ENCODE results near the gene MYH7B. TPM values are rescaled to one million over a fixed set of nuclear protein-coding genes. Genes with fewer than 3 reads are reported as not detected.

The MYH7B gene
- total and polyA plus RNA-seq, 5 donors, result 43.3 to 134 (median 125) TPM

DNA sequence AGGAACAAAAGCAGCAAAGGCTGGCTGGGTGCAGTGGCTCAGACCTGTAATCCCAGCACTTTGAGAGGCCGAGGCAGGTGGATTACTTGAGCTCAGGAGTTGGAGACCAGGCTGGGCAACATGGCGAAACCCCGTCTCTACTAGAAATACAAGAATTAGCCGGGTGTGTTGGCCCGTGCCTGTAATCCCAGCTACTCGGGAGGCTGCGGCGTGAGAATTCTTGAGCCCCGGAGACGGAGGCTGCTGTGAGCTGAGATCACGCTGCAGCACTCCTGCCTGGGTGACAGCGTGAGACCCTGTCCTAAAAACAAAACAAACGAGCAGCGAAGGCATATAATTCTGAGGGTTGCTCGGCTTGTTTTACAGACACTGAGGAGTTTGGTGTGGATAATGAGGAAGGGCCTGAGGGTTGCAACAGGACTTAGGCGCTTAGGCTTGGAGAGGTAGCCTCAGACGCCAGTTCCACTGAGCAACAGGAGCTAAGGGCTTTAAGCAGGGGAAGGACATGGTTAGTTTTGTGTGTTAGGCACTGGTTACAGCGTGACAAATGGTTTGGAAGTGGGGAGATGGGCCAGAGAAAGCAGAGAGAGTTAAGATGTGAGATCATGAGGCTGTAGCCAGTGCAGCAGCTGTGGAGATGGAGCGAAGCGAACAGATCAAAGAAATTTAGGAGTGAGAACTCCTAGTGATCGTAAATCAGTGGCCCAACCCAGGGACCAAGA is 1.2 kb downstream of the MYH7B start:
- 86% methylated on average over 21 of the region's 21 CpGs for WGBS
- Histone ChIP-seq H3K27me3 (ENCODE audit: control insufficient read depth, insufficient read depth) (no peaks in the 10 kb centered on the region), H3K27ac (ENCODE audit: low read length) (no peak overlapping the region), H3K9me3 (ENCODE audit: control insufficient read depth, low read length) (no peaks in the 10 kb centered on the region), H3K4me3 (ENCODE audit: low read length) (no peak overlapping the region), H3K4me1 (ENCODE audit: control insufficient read depth, insufficient read depth, low read length) (no peaks in the 10 kb centered on the region)
- intact Hi-C loops (cut with DNase I), result loop anchor here in 2 of 4 donors (2.0 to 5.0 kb wide), 2 partner anchors 82 to 85 kb away; partner anchors contain the start of gene GGT7 (in 1 of the 2)
- no peak for DNase-seq
- no peak for ATAC-seq

- intact Hi-C loops (cut with DNase I), result no loop called here
- DNase-seq (no peak), ATAC-seq (no peak)
- Histone ChIP-seq H3K27me3 (ENCODE audit: control insufficient read depth, insufficient read depth) (no peaks in the 10 kb centered on the region), H3K27ac (ENCODE audit: low read length) (no peak overlapping the region), H3K4me3 (ENCODE audit: low read length) (no peak overlapping the region), H3K9me3 (ENCODE audit: control insufficient read depth, low read length) (no peaks in the 10 kb centered on the region), H3K4me1 (ENCODE audit: control insufficient read depth, insufficient read depth, low read length) (no peaks in the 10 kb centered on the region)
- 92% methylated on average over 5 of the region's 5 CpGs for WGBS
Measured at GRCh38 chr20:34964486-34964885, 8.8 kb downstream of the MYH7B start.

DNA sequence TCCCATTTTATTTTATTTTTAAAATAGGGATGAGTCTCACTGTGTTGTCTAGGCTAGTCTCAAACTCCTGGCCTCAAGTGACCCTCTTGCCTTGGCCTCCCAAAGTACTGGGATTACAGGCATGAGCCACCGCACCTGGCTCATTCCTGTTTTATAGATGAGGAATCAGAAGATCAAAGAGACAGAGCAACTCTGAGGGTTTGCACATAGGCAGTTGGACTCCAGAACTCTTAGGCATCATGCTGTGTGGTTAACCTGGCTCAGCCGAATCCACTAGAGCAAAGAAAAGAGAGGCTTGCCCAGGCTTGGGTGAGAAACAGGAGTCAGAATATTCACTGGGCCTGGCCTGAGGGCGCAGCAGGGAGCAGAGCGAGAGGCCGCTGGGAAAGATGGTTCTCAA is 9.4 kb downstream of the MYH7B start:
- WGBS, result 95% methylated on average over 5 of the region's 5 CpGs

DNA sequence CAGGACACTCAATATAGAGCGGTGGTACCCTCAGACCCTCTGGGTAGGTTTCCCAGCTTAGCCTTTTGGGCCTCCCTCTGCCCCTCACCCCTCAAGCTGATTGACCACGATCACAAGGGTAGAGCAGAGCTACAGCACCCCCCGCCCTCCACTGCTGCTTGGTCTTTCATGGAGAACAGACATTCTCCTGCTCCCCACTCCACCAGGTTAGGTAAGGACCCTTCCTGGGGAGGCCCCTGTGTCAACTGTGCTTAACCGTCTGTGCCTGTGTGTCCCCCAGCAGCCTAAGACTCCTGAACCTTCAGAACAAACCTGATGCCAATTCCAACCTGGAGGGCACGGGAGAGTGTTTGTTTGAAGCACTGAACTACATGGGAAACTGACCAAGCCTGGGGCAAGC is 11.8 kb downstream of the MYH7B start:
- intact Hi-C loops (cut with DNase I), result no loop called here
- Histone ChIP-seq H3K9me3 (ENCODE audit: control insufficient read depth, low read length) (no peaks in the 10 kb centered on the region), H3K4me1 (ENCODE audit: control insufficient read depth, insufficient read depth, low read length) (peaks cover 2% of the 10 kb centered on the region), H3K4me3 (ENCODE audit: low read length) (no peak overlapping the region), H3K27ac (ENCODE audit: low read length) (no peak overlapping the region), H3K27me3 (ENCODE audit: control insufficient read depth, insufficient read depth) (no peaks in the 10 kb centered on the region)
- DNase-seq (no peak), ATAC-seq (no peak)
- 88% methylated on average over 5 of the region's 5 CpGs for WGBS

More for the DNA sequence above, 9.4 kb downstream of the MYH7B start:
- ATAC-seq (no peak), DNase-seq (no peak)
- intact Hi-C loops (cut with DNase I), result no loop called here
- Histone ChIP-seq H3K9me3 (ENCODE audit: control insufficient read depth, low read length) (no peaks in the 10 kb centered on the region), H3K27me3 (ENCODE audit: control insufficient read depth, insufficient read depth) (no peaks in the 10 kb centered on the region), H3K4me3 (ENCODE audit: low read length) (no peak overlapping the region), H3K27ac (ENCODE audit: low read length) (no peak overlapping the region), H3K4me1 (ENCODE audit: control insufficient read depth, insufficient read depth, low read length) (peaks cover 1% of the 10 kb centered on the region)

DNA sequence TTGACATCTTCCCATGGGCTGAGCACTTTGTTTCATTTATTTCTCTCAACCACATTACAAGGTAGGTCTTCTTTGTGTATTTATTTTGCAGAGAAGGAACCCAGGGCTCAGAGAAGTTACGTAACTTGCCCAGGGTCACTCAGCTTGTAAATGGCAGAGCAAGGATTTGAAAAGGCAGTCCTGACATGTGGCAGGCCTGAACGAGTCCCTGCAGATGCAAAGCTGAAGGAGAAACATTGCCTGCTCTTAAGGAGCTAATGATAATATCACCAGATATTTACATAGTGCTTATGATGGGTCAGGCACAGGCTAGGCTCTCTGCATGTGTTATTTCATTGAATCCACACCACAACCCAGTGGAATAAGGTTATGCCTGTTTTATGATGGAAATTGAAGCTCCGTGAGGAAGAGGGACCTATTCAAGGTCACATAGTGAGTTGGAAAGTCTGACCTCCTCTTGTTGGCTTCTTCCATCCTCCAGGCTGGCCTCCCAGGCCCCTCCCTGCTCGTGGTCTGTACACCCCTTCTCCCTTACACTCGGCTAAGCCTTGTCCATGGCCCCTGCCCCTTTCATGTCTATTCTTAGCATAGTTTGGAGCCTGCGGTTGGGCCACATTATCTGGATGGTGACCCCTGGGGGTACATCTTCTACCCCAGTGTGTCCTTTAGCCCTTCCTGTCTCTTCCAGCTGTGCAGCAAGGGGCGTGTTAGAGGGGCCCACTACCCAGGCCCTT is 12.5 kb downstream of the MYH7B start:
- H3K27me3 ChIP-seq (ENCODE audit: control insufficient read depth, insufficient read depth), result no peaks in the 10 kb centered on the region
- H3K4me1 ChIP-seq (ENCODE audit: control insufficient read depth, insufficient read depth, low read length), result peaks cover 2% of the 10 kb centered on the region
- 64% methylated on average over 7 of the region's 7 CpGs for WGBS
- H3K4me3 ChIP-seq (ENCODE audit: low read length), result no peak overlapping the region
- H3K27ac ChIP-seq (ENCODE audit: low read length), result no peak overlapping the region
- DNase-seq (no peak), ATAC-seq (peak in 1 of 2 donors; percentile 8)
- H3K9me3 ChIP-seq (ENCODE audit: control insufficient read depth, low read length), result no peaks in the 10 kb centered on the region
- intact Hi-C loops (cut with DNase I), result no loop called here

DNA sequence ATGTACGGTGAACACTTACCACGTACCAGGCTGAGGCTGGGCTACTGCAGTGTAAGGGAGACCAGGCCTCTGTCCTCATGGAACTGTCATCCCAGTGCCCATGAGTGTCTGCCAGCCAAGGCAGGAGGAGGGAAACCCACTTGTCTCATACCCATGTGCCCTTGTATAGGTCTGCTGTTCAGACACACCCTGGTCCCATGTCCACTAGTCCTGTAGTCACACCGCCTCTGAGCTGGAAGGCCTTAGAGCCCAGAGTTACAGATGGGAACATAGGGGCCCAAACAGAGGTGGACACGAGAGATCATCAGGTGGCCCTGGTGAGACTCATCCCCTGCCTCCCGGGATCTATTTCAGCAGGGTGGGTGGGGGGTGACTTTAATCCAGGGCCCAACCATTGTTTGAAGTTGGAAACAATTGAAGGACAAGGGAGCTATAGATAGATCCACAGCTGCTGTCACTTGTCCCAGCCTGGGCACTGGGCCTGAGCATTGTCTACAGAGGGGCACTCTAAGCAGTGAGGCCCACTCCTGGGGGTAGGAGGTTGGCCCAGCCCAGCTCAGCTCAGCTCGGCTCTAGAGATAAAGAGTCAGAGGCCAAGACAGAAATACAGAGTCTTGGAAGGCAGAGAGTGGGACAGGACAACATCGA is 14.6 kb downstream of the MYH7B start:
- H3K4me1 ChIP-seq (ENCODE audit: control insufficient read depth, insufficient read depth, low read length), result peaks cover 2% of the 10 kb centered on the region
- 80% methylated on average over 7 of the region's 7 CpGs for WGBS
- intact Hi-C loops (cut with DNase I), result no loop called here
- ATAC-seq (peak in 1 of 2 donors; percentile 17), DNase-seq (no peak)
- H3K4me3 ChIP-seq (ENCODE audit: low read length), result no peak overlapping the region
- no peaks in the 10 kb centered on the region for H3K27me3 ChIP-seq (ENCODE audit: control insufficient read depth, insufficient read depth)
- no peak overlapping the region for H3K27ac ChIP-seq (ENCODE audit: low read length)
- no peaks in the 10 kb centered on the region for H3K9me3 ChIP-seq (ENCODE audit: control insufficient read depth, low read length)

- intact Hi-C loops (cut with DNase I), result no loop called here
- Histone ChIP-seq H3K27ac (ENCODE audit: low read length) (no peak overlapping the region), H3K27me3 (ENCODE audit: control insufficient read depth, insufficient read depth) (no peaks in the 10 kb centered on the region), H3K4me1 (ENCODE audit: control insufficient read depth, insufficient read depth, low read length) (peaks cover 2% of the 10 kb centered on the region), H3K4me3 (ENCODE audit: low read length) (no peak overlapping the region), H3K9me3 (ENCODE audit: control insufficient read depth, low read length) (no peaks in the 10 kb centered on the region)
- ATAC-seq (no peak), DNase-seq (no peak)
- WGBS, result 91% methylated on average over 9 of the region's 9 CpGs
Measured at GRCh38 chr20:34970846-34971560, 15.3 kb downstream of the MYH7B start.

- intact Hi-C loops (cut with DNase I), result no loop called here
- no peak for ATAC-seq
- 82% methylated on average over 10 of the region's 10 CpGs for WGBS
Measured at GRCh38 chr20:34971561-34972235, 16.0 kb downstream of the MYH7B start.

DNA sequence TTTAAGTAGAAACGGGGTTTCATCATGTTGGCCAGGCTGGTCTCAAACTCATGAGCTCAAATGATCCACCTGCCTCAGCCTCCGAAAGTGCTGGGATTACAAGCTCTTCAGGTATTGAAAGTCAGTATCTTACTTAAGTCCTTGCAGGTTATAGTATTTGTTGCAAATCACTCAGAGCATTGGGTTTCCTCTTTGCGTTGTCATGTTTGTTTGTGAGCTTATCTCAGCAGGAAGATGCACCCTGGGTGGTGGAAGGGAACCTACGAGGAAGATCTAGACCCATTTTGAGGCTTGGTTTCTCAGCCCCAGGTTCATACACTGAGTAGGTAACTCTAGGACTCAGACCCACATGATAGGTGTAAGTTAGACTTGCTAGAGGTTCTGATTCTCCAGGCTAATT is 18.6 kb downstream of the MYH7B start:
- H3K4me3 ChIP-seq (ENCODE audit: low read length), result no peak overlapping the region
- ATAC-seq (no peak), DNase-seq (no peak)
- no peak overlapping the region for H3K27ac ChIP-seq (ENCODE audit: low read length)
- WGBS, result 73% methylated on average over 4 of the region's 4 CpGs
- no peaks in the 10 kb centered on the region for H3K27me3 ChIP-seq (ENCODE audit: control insufficient read depth, insufficient read depth)
- intact Hi-C loops (cut with DNase I), result no loop called here
- H3K4me1 ChIP-seq (ENCODE audit: control insufficient read depth, insufficient read depth, low read length), result peaks cover 2% of the 10 kb centered on the region
- H3K9me3 ChIP-seq (ENCODE audit: control insufficient read depth, low read length), result no peaks in the 10 kb centered on the region

More at GRCh38 chr20:34971561-34972235, 16.0 kb downstream of the MYH7B start:
- Histone ChIP-seq H3K27me3 (ENCODE audit: control insufficient read depth, insufficient read depth) (no peaks in the 10 kb centered on the region), H3K4me1 (ENCODE audit: control insufficient read depth, insufficient read depth, low read length) (peaks cover 2% of the 10 kb centered on the region), H3K4me3 (ENCODE audit: low read length) (no peak overlapping the region), H3K27ac (ENCODE audit: low read length) (no peak overlapping the region), H3K9me3 (ENCODE audit: control insufficient read depth, low read length) (no peaks in the 10 kb centered on the region)
- DNase-seq, result no peak

DNA sequence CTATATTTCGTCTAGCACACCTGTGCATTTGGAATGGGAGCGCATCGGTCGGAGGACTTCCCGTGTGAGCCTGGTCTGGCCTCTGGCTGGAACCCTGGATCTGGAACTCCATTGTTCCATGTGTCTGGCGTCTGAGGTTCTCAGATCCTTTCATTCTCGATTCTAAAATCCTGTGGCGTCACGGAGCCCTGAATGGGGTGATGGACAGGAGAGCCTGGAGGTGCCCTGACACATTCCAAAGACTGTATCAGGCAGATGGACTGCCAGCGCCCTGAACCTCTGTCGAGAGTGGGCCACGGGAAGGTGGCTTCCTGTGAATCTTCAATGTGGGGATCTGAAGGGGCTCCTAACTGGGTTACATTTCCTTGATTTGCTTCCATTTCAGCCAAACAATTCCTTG is 20.6 kb downstream of the MYH7B start:
- H3K4me3 ChIP-seq (ENCODE audit: low read length), result no peak overlapping the region
- 74% methylated on average over 12 of the region's 12 CpGs for WGBS
- no peak for ATAC-seq
- H3K27me3 ChIP-seq (ENCODE audit: control insufficient read depth, insufficient read depth), result no peaks in the 10 kb centered on the region
- H3K4me1 ChIP-seq (ENCODE audit: control insufficient read depth, insufficient read depth, low read length), result no peaks in the 10 kb centered on the region
- no peak overlapping the region for H3K27ac ChIP-seq (ENCODE audit: low read length)
- intact Hi-C loops (cut with DNase I), result no loop called here
- DNase-seq, result peak in 2 of 3 donors; percentile 0 to 20
- H3K9me3 ChIP-seq (ENCODE audit: control insufficient read depth, low read length), result no peaks in the 10 kb centered on the region
